Pons (tissue), 1 donor: Measurements from ENCODE around the gene ADAM8.
"Not testable (repeated sequence)": the region's sequence is repeated elsewhere in the genome, so short reads cannot be mapped to it uniquely, and the experiment has no call there.

ENCODE experiments used
- DNase-seq: peaks from one replicate; pipeline ENCODE4 v3.0.0-alpha.2; 2016; ENCODE audit warnings: low spot score

ADAM8 gene

DNA sequence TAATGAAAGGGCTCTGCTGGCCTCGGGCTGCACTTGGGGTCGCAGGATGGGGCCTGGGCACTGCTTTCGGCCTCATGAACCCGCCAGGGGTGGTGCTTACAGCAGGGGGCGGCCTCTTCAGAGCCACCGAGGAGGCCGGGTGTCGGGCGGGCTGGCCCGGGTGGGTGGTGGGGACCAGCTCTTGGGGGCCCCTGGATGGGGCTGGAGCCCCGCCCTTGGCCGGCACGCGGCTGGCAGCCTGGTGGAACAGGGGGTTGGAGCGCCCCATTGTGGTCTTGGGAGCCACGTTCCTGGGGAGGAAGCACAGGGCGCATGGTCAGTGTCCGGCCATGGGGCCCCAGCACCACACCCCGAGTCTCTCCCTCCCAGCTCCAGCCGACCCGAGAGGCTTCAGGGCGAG lies 8.8 kb downstream of the ADAM8 start:
- no peak for DNase-seq

GRCh38 chr10:133267293-133267692 lies 9.4 kb downstream of the ADAM8 start:
- no peak for DNase-seq

GRCh38 chr10:133266056-133266795 lies 10.4 kb downstream of the ADAM8 start:
- DNase-seq = no peak

GRCh38 chr10:133265052-133265451 lies 11.6 kb downstream of the ADAM8 start:
- not testable (repeated sequence) for DNase-seq

- DNase-seq = no peak
Observed at GRCh38 chr10:133264461-133264860, 12.2 kb downstream of the ADAM8 start.

DNA sequence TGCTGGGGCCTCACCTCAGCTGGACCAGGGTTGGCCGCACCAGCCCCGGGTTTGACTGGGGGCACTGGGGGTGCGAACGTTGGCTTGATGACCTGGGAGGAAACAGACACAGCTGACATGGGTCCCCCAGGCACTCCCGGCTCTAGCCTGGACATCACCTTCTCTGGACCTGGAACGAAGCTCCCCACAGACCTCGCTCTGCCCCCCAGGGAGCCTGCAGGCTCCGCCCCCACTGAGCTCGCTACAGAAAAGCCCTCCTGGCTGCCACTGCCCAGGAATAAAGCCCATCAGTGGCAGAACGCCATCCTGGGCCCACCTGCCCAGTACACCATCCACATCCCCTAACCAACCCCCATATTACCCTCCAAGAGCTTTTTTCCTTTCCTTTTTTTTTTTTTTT lies 13.0 kb downstream of the ADAM8 start:
- DNase-seq = no peak

DNA sequence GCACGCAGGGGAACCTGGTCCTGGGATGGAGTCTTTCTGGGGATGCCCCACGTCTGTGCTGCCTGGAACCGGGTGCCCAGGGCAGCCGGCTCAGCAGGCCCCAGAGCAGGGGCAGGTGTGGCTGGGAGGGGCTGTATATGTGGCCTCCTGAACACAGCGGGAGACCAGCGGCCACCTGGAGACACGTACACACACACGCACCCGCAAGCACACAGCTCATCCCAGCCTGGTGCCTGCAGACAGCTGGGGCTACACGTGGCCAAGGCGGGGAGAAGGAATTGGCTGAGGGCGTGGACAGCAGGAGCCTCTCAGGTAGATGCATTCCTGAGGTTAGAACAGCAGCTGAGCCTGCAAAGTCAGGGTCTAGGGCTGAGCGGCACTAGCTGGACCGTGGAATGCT lies 14.0 kb downstream of the ADAM8 start:
- DNase-seq = no peak

GRCh38 chr10:133261726-133262325 lies 14.8 kb downstream of the ADAM8 start:
- DNase-seq = peak; percentile 48

GRCh38 chr10:133260895-133261725 lies 15.6 kb downstream of the ADAM8 start:
- DNase-seq = peak; percentile 20

DNA sequence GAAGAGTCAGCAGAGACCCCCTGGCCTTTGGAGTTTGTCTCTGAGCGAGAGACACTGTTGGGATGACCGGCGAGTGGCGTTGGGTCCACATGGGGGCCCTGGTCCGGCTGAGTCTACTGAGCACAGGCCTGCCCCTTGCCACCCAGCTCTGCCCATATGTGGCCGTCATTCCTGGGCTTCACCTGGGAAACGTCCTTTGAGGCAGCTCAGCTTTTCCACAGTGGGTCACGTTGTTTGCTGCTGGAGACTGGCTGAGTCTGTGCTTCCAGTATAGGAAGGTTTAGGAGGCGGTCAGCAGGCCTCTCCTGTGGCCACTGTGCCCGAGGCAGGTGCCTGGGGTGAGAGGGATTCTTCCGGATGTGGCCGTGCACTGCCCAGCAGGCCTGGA lies 17.1 kb downstream of the ADAM8 start:
- DNase-seq = no peak

GRCh38 chr10:133258818-133259601 lies 17.7 kb downstream of the ADAM8 start:
- DNase-seq = peak; percentile 75

- no peak for DNase-seq
Observed at GRCh38 chr10:133258066-133258817, 18.4 kb downstream of the ADAM8 start.

DNA sequence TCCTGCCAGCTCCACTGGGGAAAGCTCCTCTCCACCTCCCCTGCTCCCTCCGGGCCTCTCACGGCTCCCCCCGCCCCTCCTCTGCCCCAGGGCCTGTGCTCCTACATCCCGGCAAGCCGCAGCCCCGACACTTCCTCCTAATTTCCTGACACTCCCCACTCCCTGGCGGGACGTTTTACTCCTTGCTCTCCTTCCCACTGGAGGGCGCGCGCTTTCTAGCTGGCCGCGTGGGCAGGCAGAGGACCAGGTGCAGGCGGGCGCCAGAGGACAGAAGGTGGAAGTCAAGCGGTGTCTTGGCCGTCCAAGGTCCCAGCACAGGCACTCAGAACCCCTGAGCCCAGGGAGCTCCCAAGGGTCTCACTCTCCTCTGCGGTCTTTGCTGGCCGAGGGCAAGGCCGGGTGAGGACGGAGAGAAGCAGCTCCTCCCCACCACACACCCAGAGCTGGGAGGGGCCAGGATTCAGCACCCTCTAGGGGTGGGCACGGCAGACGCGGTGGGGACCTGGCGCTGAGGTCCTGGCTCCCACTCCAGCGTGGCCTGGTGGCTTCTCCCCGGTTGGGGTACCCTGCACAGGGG lies 19.1 kb downstream of the ADAM8 start:
- peak; percentile 17 for DNase-seq

DNA sequence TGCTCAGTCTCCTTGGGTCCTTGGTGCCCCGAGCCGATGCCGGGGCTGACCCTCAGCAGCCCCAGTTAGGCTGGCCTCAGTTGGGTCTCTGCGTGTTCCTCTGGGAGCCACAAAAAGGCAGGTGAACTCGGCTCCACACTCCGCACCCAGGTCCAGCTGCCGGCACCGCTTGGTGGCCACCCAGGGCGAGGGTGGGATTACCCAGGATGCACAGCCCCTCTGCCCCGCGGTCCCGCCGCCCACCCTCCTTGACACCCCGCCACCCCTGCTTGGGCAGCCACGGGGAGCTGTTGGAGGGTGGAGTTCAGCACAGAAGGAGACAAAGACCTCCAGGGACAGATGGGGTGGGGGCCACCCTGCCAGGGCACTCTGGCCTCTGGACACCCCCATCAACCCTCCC lies 21.3 kb downstream of the ADAM8 start:
- no peak for DNase-seq

GRCh38 chr10:133254421-133255120 lies 22.1 kb downstream of the ADAM8 start:
- no peak for DNase-seq

DNA sequence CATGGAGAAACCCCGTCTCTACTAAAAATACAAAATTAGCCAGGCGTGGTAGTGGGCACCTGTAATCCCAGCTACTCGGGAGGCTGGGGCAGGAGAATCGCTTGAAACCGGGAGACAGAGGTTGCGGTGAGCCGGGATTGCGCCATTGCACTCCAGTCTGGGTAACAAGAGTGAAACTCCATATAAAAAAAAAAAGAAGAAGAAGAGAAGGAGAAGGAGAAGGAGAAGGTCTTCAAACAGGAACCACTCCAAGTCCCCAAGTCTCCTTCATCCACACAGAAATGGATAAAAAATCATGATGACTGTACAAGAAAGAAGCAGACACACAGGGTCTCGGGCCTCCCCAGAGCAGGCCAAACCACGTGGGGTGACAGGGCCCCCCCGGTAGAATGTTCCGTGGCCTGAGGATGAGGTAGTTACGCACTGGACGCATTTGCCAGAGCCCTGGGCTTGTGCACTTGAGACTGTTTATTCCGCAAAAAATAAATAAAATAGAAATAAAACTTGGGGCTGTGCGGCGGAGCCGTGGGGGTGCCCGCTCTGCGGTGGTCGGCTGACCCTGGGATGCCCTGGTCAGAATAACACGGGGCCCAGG lies 23.2 kb downstream of the ADAM8 start:
- no peak for DNase-seq

DNA sequence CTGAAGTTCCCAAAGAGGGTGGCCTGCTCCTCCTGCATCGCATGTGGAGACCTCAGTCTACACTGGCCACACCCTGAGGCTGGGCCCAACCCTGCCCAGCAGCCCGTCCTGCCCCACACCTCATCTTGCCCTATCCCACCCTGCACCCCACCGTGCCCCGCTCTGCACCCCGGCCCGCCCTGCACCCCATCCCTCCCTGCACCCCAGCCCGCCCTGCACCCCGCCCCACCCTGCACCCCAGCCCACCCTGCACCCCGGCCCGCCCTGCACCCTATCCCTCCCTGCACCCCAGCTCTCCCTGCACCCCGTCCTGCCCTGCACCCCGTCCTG lies 24.5 kb downstream of the ADAM8 start:
- no peak for DNase-seq

DNA sequence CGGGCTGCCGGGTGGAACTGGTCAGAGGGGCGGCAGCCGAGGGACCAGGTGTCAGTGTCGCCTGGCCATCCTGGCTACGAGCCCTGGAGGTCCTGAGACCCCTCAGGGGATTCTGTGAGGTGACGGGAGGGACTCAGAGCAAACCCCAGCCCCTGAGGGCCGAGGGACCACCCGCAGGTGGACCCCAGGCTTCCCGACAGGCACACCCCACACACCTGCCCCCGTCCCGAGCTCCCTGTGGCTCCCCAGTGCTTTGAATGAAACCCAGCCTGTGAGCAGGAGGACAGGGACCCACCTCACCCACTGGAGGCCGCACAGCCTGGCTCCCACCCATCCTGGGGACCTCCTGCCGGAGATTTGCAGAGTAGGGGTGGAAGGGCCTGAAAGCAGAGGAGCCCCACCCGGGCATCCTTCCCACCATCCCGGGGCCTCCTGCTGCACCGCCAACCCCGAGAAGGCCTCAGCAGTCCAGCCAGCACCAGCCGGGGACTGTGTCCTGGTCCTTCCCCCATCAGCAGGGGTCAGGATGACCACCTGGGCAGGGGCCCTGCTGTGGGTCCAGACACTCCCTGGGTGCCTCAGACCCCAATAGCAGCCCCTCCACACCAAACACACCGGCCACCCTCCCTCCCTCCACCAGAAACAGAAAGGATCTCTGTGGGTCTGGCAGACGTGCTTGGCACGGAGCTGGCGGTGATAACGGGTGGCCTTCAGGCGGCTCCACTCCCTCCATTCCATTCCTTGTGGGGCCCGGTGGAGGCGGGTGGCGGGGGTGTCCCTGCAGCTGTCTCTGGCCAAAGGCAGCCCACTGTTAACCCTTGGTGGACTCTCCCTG lies 25.1 kb downstream of the ADAM8 start:
- no peak for DNase-seq
